Measurements from ENCODE around the gene SKA1.
"Not testable (repeated sequence)": the region's sequence is repeated elsewhere in the genome, so short reads cannot be mapped to it uniquely, and the experiment has no call there.

The SKA1 gene

DNA sequence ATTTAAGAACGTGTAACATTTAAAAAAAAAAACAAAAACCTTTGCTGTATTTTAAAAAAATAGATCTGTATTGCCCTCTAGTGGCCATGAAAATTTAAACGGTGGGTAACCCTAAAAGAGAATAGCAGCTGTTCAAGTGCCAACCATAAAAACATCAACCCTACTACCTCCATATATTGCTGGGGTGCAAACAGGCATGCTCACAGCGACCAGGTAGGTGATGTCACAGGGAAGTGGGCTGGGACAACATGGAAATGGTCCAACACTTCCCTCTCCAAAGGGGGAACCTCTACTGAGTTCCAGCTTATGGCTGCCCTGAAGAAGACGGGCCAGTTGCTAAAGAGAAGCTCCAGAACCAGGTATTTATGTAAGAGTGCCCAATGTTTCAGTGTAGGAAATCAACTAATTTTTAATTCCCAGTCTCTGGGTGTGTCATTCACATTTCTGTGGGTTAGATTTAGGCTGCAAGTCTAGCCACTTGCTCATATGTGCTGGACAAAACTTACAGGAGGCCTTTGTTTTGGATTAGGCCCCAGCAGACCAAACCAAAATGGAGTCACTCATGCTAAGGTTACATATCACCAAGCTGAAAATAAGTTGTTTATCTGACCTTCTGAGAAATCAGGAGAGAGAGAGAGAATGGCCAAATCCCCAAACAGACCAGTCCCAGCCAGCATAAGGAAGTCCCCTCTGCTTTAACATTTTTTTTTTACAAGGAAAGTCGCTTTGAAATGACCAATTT is 54.5 kb downstream of the SKA1 start:
- peak; percentile 40 for DNase-seq (ENCODE audit: low spot score)

DNA sequence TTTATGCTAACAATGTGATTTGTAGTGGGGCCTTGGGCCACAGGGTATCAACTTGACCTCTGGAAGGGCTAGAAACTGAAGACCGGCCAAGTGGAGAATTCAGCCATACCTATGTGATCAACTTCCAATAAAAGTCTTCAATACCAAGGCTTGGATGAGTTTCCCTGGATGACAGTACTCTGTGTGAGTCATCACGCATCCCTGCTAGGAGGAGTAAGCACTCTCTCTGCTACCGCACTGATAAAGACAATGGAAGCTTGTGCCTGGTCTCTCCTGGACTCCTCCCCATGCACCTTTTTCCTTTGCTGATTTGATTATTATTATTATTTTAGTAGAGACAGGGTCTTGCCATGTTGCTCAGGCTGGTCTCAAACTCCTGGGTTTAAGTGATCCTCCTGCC is 58.1 kb downstream of the SKA1 start:
- no peak for DNase-seq (ENCODE audit: low spot score)

DNA sequence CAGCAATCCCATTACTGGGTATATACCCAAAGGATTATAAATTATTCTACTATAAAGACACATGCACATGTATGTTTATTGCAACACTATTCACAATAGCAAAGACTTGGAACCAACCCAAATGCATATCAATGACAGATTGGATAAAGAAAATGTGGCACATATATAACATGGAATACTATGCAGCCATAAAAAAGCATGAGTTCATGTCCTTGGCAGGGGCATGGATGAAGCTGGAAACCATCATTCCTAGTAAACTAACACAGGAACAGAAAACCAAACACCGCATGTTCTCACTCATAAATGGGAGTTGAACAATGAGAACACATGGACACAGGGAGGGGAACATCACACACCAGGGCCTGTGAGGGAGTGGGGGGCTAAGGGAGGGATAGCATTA is 61.9 kb downstream of the SKA1 start:
- not testable (repeated sequence) for DNase-seq (ENCODE audit: low spot score)

DNA sequence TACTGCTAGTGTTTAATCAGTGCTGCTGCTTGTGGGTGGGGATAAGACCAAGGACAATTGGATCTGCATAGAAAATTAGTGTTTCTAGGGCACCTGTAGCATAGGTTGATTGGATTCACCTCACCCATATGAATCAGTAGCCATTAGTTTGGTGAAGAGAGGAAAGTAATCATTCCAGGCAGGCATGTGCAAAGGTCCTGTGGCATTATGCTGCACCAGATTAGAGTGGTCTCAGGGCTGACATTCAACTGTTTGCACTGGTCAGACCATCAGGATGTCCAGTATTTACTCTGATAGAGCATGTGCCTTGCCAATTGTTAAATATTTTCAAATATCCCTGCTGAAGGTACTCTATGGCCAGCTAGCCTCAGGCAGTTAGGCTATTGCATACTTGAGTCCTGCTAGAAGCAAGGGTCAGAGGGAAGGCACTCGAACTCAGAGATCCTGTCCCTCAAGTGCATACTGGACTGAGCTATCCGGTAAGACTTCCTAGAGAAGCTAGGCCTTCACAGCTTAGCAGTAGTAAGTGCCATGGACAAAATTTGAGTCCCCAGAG is 64.7 kb downstream of the SKA1 start:
- no peak for DNase-seq (ENCODE audit: low spot score)

DNA sequence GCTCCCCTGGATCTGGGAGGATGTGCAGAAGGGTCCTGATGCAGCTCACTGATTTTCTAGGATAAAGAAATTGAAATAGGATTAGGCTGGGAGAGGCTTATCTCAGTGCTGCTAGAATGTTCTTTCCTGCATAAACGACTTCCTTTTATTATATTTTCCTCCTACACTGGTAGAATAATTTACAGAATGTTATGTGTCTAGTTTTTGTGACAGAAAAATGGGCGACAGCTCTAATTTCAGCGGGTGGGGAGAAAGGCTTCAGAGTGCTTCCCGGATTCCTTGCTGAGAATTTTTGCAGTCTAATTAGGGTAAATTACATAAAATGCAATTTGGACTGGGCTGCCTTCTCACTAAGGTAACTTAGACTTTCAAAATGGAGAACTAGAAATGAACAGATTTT is 66.2 kb downstream of the SKA1 start:
- DNase-seq (ENCODE audit: low spot score): no peak

DNA sequence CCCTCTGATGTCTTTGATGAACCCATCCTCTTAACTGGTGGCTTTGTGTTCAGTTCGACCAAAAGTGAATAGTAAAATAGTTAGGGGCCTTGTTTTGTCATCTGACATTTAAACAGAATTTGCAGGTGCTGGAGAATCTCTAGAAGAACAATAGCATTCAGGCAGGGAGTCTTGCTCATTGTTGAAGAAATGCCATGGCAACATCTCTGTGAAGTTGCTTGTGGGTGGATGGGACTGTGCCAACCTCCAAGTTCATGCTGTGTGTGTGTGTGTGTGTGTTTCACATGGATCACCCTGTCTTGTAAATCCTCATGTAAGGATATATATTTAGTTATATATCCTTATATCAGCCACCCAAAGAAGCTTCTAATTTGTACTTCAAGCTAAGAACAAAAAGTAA is 66.7 kb downstream of the SKA1 start:
- DNase-seq (ENCODE audit: low spot score): no peak

Data from LoVo (cell line).